ENCODE results near the gene OR52L1.

The OR52L1 gene

DNA sequence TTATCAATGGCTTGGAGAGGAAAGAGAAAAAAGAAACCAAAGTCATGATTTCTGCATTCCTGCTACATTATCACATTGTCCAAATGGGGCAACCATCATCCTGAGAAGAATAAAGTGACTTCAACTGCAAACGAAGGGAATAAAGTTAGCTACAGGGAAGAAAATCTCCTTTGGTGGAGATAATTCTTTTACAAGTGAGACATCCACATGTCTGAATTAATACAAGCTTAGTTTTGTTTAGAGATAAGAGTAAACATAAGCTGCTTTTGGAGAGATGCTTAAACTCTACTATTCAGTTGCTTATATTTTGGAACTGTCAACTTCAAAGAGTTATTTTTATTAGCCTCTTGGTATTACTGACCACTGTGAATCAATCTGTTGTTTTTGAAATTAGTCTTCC is at the start of gene OR52L1:
Gene OR52L1 (minus strand): TSS at position 101 of the 400 bp plus-strand sequence. CDS start 55 bp downstream, at position 46.
- H3K36me3 ChIP-seq (ENCODE audit: control insufficient read depth, insufficient read depth, low read length): no peaks in the 10 kb centered on the region
- no peaks in the 10 kb centered on the region for H3K27me3 ChIP-seq (ENCODE audit: control insufficient read depth, insufficient read depth, low read length)
- no peak within 1 kb of the TSS for H3K27ac ChIP-seq (ENCODE audit: low read depth, low read length)
- H3K9ac ChIP-seq (ENCODE audit: low read depth, low read length): no peak within 1 kb of the TSS
- no peaks in the 10 kb centered on the region for H3K9me3 ChIP-seq (ENCODE audit: control insufficient read depth, insufficient read depth, low read length)
- H3K4me3 ChIP-seq (ENCODE audit: low read depth, low read length): no peak within 1 kb of the TSS
- no peaks in the 10 kb centered on the region for H3K4me1 ChIP-seq (ENCODE audit: control insufficient read depth, insufficient read depth, low read length)

DNA sequence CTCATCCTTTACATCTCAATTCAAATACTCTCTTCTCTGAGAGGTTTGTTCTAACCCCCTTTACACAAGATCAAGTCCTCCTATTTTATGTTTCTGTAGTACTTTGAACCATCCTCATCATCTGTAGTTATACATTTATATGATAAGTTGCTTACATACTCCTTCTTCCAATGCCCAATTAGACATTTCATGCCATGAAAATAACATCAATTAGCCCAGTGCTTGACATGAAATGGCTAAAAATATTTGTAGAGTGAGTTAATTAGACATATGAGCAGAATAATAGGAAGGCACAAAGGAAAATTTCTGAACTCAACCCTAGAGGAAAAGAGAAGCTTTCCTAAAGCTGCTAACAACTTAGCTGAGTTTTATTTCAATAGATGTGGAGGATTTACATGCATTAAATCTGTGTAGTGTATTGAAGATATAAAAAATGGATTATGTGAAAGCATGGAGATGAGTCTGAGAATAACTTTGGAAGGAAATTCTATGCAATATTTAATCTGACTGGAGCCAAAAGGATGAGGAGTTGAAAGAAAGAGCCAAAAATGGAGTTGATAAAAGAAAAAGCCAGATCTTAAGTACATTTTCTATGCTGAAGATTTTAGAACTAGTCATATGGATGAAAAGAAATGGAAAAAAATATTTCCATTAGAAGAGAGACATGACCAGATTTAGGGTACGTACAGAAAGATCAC is 44.1 kb upstream of the OR52L1 start, which contains the start of gene OR56A1:
Gene OR56A1 (minus strand): TSS at position 51 of the 698 bp plus-strand sequence. CDS start 3,066 bp downstream, outside the sequence.
- no peak within 1 kb of the TSS for H3K9ac ChIP-seq (ENCODE audit: low read depth, low read length)
- H3K36me3 ChIP-seq (ENCODE audit: control insufficient read depth, insufficient read depth, low read length): no peaks in the 10 kb centered on the region
- H3K4me1 ChIP-seq (ENCODE audit: control insufficient read depth, insufficient read depth, low read length): no peaks in the 10 kb centered on the region
- H3K27ac ChIP-seq (ENCODE audit: low read depth, low read length): no peak within 1 kb of the TSS
- no peaks in the 10 kb centered on the region for H3K27me3 ChIP-seq (ENCODE audit: control insufficient read depth, insufficient read depth, low read length)
- H3K9me3 ChIP-seq (ENCODE audit: control insufficient read depth, insufficient read depth, low read length): no peaks in the 10 kb centered on the region
- no peak within 1 kb of the TSS for H3K4me3 ChIP-seq (ENCODE audit: low read depth, low read length)

DNA sequence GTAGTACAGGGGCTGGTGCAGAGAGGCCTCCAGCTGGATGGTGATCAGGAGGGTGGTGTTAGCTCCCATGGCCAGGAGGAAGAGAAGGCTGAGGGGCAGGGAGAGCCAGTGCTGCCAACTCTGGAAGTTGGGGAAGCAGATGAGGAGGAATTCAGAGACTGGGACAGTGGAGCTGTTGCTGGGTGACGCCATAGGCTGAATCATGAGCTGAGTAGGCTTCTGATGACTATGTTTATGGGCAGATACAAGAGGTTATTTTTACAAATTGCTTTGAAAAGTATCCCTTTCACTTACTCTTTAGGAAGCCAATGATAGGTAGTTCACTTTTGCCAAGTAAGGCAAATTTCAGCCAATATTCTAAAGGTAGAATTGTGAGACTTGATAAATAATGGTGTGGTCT is 40.7 kb upstream of the OR52L1 start:
- no peaks in the 10 kb centered on the region for H3K9me3 ChIP-seq (ENCODE audit: control insufficient read depth, insufficient read depth, low read length)
- no peak overlapping the region for H3K9ac ChIP-seq (ENCODE audit: low read depth, low read length)
- no peaks in the 10 kb centered on the region for H3K4me1 ChIP-seq (ENCODE audit: control insufficient read depth, insufficient read depth, low read length)
- H3K27me3 ChIP-seq (ENCODE audit: control insufficient read depth, insufficient read depth, low read length): no peaks in the 10 kb centered on the region
- H3K4me3 ChIP-seq (ENCODE audit: low read depth, low read length): no peak overlapping the region
- no peaks in the 10 kb centered on the region for H3K36me3 ChIP-seq (ENCODE audit: control insufficient read depth, insufficient read depth, low read length)
- no peak overlapping the region for H3K27ac ChIP-seq (ENCODE audit: low read depth, low read length)

DNA sequence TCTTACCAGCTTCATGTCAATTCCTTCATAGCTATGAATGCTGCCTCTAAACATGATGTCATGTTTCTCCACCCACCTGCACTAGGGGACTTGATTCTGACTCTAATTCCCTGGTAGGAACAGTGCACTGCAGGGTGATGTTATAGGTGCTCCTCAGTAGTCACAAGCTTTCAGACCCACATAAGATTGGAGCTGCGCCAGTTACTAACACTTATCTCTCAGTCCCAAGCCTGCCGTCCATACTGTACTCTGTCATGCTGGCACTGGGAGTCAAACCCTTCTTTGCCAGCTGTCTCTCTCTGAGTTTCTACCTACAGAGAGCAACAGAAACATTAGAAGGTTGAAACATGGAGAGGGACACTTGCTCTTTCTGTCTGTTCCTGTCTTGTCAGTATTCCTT is 38.3 kb upstream of the OR52L1 start:
- Histone ChIP-seq H3K36me3 (ENCODE audit: control insufficient read depth, insufficient read depth, low read length) (no peaks in the 10 kb centered on the region), H3K9me3 (ENCODE audit: control insufficient read depth, insufficient read depth, low read length) (no peaks in the 10 kb centered on the region), H3K27ac (ENCODE audit: low read depth, low read length) (no peak overlapping the region), H3K4me1 (ENCODE audit: control insufficient read depth, insufficient read depth, low read length) (no peaks in the 10 kb centered on the region), H3K4me3 (ENCODE audit: low read depth, low read length) (no peak overlapping the region), H3K9ac (ENCODE audit: low read depth, low read length) (no peak overlapping the region), H3K27me3 (ENCODE audit: control insufficient read depth, insufficient read depth, low read length) (no peaks in the 10 kb centered on the region)

DNA sequence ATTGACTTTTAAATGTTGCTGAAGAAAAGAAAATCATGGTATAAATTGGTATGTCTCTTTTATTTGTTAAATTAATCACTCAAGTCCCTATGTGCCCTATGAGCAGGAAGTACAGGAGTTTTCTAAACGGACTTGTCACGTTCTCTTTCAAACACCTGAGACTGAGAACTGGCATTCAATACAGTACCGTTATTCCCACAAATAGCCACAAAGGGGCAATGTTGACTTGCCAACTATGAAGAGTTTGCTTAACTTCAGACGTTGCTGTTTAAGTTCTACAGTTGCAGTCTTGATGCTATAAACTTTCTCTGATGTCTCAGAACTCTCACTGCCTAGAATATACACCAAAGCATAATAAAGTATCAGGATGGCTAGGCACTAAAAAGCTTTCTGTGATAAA is 36.2 kb upstream of the OR52L1 start:
- no peaks in the 10 kb centered on the region for H3K36me3 ChIP-seq (ENCODE audit: control insufficient read depth, insufficient read depth, low read length)
- no peaks in the 10 kb centered on the region for H3K4me1 ChIP-seq (ENCODE audit: control insufficient read depth, insufficient read depth, low read length)
- no peaks in the 10 kb centered on the region for H3K9me3 ChIP-seq (ENCODE audit: control insufficient read depth, insufficient read depth, low read length)
- H3K4me3 ChIP-seq (ENCODE audit: low read depth, low read length): no peak overlapping the region
- H3K9ac ChIP-seq (ENCODE audit: low read depth, low read length): no peak overlapping the region
- H3K27me3 ChIP-seq (ENCODE audit: control insufficient read depth, insufficient read depth, low read length): no peaks in the 10 kb centered on the region
- no peak overlapping the region for H3K27ac ChIP-seq (ENCODE audit: low read depth, low read length)

DNA sequence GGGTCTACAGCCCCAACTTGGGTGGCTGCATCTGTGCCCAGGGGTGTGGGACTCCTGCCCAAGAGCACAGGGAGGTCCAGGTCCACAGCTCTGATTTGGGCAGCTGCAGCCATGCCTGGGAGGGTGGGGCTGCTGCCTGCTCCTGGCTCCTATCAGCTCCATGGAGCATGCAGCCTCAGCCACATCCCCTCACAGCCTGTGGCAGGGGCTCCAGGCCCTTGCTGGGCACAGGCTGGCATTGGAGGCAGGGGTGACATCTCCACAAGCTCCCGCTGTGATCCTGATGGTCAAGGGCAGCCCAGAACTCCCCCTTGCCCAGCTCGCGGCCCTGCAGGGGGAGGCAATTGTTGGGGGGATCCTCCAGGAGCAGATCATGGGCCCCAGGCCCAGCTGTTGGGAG is 26.3 kb upstream of the OR52L1 start:
- Histone ChIP-seq H3K27me3 (ENCODE audit: control insufficient read depth, insufficient read depth, low read length) (no peaks in the 10 kb centered on the region), H3K4me1 (ENCODE audit: control insufficient read depth, insufficient read depth, low read length) (no peaks in the 10 kb centered on the region), H3K27ac (ENCODE audit: low read depth, low read length) (no peak overlapping the region), H3K9ac (ENCODE audit: low read depth, low read length) (no peak overlapping the region), H3K36me3 (ENCODE audit: control insufficient read depth, insufficient read depth, low read length) (no peaks in the 10 kb centered on the region), H3K4me3 (ENCODE audit: low read depth, low read length) (no peak overlapping the region), H3K9me3 (ENCODE audit: control insufficient read depth, insufficient read depth, low read length) (no peaks in the 10 kb centered on the region)

DNA sequence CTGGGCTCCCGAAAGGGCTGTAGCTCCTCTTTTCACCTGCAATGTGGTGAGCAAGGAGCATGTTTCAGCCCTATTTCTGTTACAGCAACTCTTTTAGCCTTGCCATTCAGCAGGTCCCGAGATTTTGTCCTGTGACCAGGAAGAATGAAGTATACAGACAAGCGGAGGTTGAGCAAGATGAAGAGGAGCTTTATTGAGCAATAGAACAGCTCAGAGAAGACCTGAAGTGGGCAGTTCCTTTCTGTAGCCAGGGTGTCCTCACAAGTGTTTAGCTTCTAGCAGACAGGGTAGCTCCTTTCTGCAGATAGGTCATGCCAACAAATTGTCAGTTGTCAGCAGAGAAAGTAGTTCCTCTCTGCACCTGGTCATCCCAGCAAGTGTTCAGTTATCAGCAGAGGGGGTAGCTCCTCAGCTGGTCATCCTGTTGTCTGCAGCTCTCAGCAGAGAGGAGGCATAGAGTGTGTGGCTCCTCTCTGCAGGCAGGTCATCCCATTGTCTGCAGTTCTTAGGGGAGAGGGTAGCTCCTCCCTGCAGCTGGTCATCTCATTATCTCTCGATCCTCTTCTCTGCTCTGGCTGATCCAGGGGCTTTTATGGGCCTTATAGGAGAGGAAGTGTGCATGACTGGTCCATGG is 25.4 kb upstream of the OR52L1 start:
- Histone ChIP-seq H3K9ac (ENCODE audit: low read depth, low read length) (no peak overlapping the region), H3K9me3 (ENCODE audit: control insufficient read depth, insufficient read depth, low read length) (no peaks in the 10 kb centered on the region), H3K4me3 (ENCODE audit: low read depth, low read length) (no peak overlapping the region), H3K4me1 (ENCODE audit: control insufficient read depth, insufficient read depth, low read length) (no peaks in the 10 kb centered on the region), H3K27me3 (ENCODE audit: control insufficient read depth, insufficient read depth, low read length) (no peaks in the 10 kb centered on the region), H3K36me3 (ENCODE audit: control insufficient read depth, insufficient read depth, low read length) (no peaks in the 10 kb centered on the region), H3K27ac (ENCODE audit: low read depth, low read length) (no peak overlapping the region)

DNA sequence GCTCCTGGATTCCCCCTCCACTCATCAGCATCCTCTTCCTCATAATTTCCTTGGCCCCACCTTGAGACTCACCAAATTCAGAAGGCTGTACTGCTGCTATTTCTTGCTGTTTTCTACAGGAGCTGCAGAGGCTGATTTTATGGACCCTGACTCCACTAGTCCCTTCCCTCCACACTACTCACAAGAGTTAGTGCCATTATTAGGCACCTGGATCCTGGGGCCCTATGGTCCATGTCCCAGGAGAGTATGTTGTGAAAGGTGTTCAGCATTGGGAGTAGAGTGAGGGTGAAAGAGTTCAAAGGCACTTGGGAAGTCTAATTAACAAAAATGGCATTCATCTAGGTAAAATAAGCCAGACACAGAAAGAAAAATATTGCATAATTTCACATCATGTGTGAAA is 20.1 kb upstream of the OR52L1 start, which contains the start of gene OR56A4:
Gene OR56A4 (minus strand): TSS at position 101 of the 400 bp plus-strand sequence. CDS start 3,954 bp downstream, outside the sequence.
- Histone ChIP-seq H3K9me3 (ENCODE audit: control insufficient read depth, insufficient read depth, low read length) (no peaks in the 10 kb centered on the region), H3K9ac (ENCODE audit: low read depth, low read length) (no peak within 1 kb of the TSS), H3K4me1 (ENCODE audit: control insufficient read depth, insufficient read depth, low read length) (no peaks in the 10 kb centered on the region), H3K27me3 (ENCODE audit: control insufficient read depth, insufficient read depth, low read length) (no peaks in the 10 kb centered on the region), H3K4me3 (ENCODE audit: low read depth, low read length) (no peak within 1 kb of the TSS), H3K36me3 (ENCODE audit: control insufficient read depth, insufficient read depth, low read length) (no peaks in the 10 kb centered on the region), H3K27ac (ENCODE audit: low read depth, low read length) (no peak within 1 kb of the TSS)

DNA sequence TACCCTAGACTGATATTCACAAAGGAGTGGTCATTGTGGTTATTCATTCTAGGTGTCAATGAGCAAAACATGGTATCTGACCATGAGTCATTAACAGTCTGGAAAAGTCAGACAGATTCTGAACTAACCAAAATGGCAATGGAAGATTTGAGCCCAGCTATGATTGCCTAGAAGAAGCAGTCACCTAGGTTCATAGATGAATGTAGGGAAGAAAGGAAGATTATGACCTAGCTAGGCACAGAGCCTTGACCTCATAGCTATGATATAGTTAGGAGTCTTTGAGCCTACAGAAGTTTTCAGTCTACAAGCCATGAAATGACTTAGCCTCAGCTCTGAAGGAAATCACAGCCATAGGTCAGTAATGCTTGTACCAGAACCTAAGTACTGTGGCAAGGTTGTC is 19.6 kb upstream of the OR52L1 start:
- H3K9me3 ChIP-seq (ENCODE audit: control insufficient read depth, insufficient read depth, low read length): no peaks in the 10 kb centered on the region
- no peaks in the 10 kb centered on the region for H3K36me3 ChIP-seq (ENCODE audit: control insufficient read depth, insufficient read depth, low read length)
- no peak overlapping the region for H3K4me3 ChIP-seq (ENCODE audit: low read depth, low read length)
- no peak overlapping the region for H3K27ac ChIP-seq (ENCODE audit: low read depth, low read length)
- H3K4me1 ChIP-seq (ENCODE audit: control insufficient read depth, insufficient read depth, low read length): no peaks in the 10 kb centered on the region
- no peaks in the 10 kb centered on the region for H3K27me3 ChIP-seq (ENCODE audit: control insufficient read depth, insufficient read depth, low read length)
- H3K9ac ChIP-seq (ENCODE audit: low read depth, low read length): no peak overlapping the region

DNA sequence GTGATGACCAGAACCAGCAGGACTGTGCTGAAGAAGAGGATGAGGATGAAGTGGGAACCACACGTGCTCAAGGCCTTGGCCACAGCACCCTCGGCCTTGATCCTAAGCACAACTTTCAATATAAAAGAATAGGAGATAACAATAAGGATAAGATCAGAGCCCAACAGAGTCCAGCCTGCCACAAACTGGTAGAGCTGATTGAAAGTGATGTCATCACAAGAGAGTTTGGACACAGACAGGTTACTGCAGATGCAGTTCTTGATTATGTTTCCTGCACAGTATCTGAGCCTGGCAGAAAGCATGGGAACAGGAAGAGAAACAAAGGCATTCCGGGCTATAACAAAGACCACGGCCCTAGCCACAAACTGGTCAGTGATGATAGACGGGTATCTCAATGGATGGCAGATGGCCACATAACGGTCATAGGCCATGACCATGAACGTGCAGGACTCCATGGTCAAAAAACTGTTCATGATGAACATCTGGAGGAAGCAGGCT is 15.5 kb upstream of the OR52L1 start:
- Histone ChIP-seq H3K4me1 (ENCODE audit: control insufficient read depth, insufficient read depth, low read length) (no peaks in the 10 kb centered on the region), H3K27ac (ENCODE audit: low read depth, low read length) (no peak overlapping the region), H3K9me3 (ENCODE audit: control insufficient read depth, insufficient read depth, low read length) (no peaks in the 10 kb centered on the region), H3K36me3 (ENCODE audit: control insufficient read depth, insufficient read depth, low read length) (no peaks in the 10 kb centered on the region), H3K4me3 (ENCODE audit: low read depth, low read length) (no peak overlapping the region), H3K9ac (ENCODE audit: low read depth, low read length) (no peak overlapping the region), H3K27me3 (ENCODE audit: control insufficient read depth, insufficient read depth, low read length) (no peaks in the 10 kb centered on the region)

DNA sequence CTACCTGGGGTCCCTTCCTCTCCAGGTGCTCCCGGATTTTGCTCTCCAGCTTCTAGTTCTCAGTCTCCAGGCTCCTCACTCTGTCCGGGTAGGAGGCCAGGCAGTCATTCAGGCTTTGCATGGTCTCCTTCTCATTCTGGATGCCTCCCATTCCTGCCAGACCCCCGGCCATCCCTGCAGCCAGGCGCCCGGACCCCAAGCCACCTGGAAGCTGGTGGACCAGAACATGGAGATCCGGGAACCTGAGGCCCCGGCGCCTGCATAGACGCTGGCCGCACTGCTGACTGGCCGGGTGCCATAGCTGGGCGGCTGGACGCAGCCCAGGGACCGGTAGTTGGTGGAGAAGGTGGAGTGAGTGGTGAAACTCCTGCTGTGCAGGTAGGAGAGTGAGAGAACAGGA is 8.0 kb upstream of the OR52L1 start:
- Histone ChIP-seq H3K9ac (ENCODE audit: low read depth, low read length) (no peak overlapping the region), H3K27me3 (ENCODE audit: control insufficient read depth, insufficient read depth, low read length) (no peaks in the 10 kb centered on the region), H3K36me3 (ENCODE audit: control insufficient read depth, insufficient read depth, low read length) (no peaks in the 10 kb centered on the region), H3K4me3 (ENCODE audit: low read depth, low read length) (no peak overlapping the region), H3K27ac (ENCODE audit: low read depth, low read length) (no peak overlapping the region), H3K4me1 (ENCODE audit: control insufficient read depth, insufficient read depth, low read length) (no peaks in the 10 kb centered on the region), H3K9me3 (ENCODE audit: control insufficient read depth, insufficient read depth, low read length) (no peaks in the 10 kb centered on the region)

Data from HUES48 (cell line).